GM19455 (cell line): Measurements from ENCODE around the gene SLC38A1.
"Not testable (repeated sequence)": the region's sequence is repeated elsewhere in the genome, so short reads cannot be mapped to it uniquely, and the experiment has no call there.

Experiments
- ATAC-seq: cut with Tn5 transposase; IDR thresholded peaks from one replicate; pipeline ENCODE4 v1.9.1; 2021; ENCODE audit not compliant: unreplicated experiment

Gene SLC38A1

GRCh38 chr12:46265102-46265501 is 3.7 kb downstream of the SLC38A1 start:
- ATAC-seq = no peak

- ATAC-seq = no peak
Measured at GRCh38 chr12:46264057-46264456, 4.8 kb downstream of the SLC38A1 start.

GRCh38 chr12:46263140-46264016 is 5.5 kb downstream of the SLC38A1 start:
- ATAC-seq = no peak

- no peak for ATAC-seq
Measured at GRCh38 chr12:46261646-46262045, 7.2 kb downstream of the SLC38A1 start.

- no peak for ATAC-seq
Measured at GRCh38 chr12:46260913-46261476, 7.8 kb downstream of the SLC38A1 start.

- no peak for ATAC-seq
Measured at GRCh38 chr12:46260124-46260912, 8.5 kb downstream of the SLC38A1 start.

- ATAC-seq = no peak
Measured at GRCh38 chr12:46259713-46260112, 9.1 kb downstream of the SLC38A1 start.

- no peak for ATAC-seq
Measured at GRCh38 chr12:46259071-46259470, 9.8 kb downstream of the SLC38A1 start.

- ATAC-seq = no peak
Measured at GRCh38 chr12:46258129-46258528, 10.7 kb downstream of the SLC38A1 start.

- ATAC-seq = no peak
Measured at GRCh38 chr12:46256942-46257341, 11.9 kb downstream of the SLC38A1 start.

- no peak for ATAC-seq
Measured at GRCh38 chr12:46253544-46254162, 15.2 kb downstream of the SLC38A1 start.

GRCh38 chr12:46251994-46252393 is 16.8 kb downstream of the SLC38A1 start:
- not testable (repeated sequence) for ATAC-seq

- ATAC-seq = not testable (repeated sequence)
Measured at GRCh38 chr12:46249960-46250359, 18.9 kb downstream of the SLC38A1 start.

- no peak for ATAC-seq
Measured at GRCh38 chr12:46246021-46246700, 22.7 kb downstream of the SLC38A1 start.

GRCh38 chr12:46244997-46245396 is 23.8 kb downstream of the SLC38A1 start:
- ATAC-seq = no peak

GRCh38 chr12:46244273-46244915 is 24.4 kb downstream of the SLC38A1 start:
- ATAC-seq = no peak

- no peak for ATAC-seq
Measured at GRCh38 chr12:46242569-46242968, 26.3 kb downstream of the SLC38A1 start.

- ATAC-seq = no peak
Measured at GRCh38 chr12:46240436-46240835, 28.4 kb downstream of the SLC38A1 start.

- no peak for ATAC-seq
Measured at GRCh38 chr12:46238821-46239220, 30.0 kb downstream of the SLC38A1 start.

- no peak for ATAC-seq
Measured at GRCh38 chr12:46237371-46238045, 31.3 kb downstream of the SLC38A1 start.
